PC-3 (cell line): ENCODE measurements around the gene ALDH7A1.

Experiments
- CTCF ChIP-seq: fragments of 300-600 bp; sonication (generic); conservative IDR thresholded peaks from 2 replicates; pipeline ENCODE4 v1.5.1; 2017; ENCODE audit warnings: antibody characterized with exemption, low read depth, mild to moderate bottlenecking, low read length
- EZH2 ChIP-seq: fragments of 300-600 bp; sonication (generic); IDR thresholded peaks from one replicate; pipeline ENCODE4 v1.6.1; 2017; ENCODE audit warnings: antibody characterized with exemption, mild to moderate bottlenecking, low read length; ENCODE audit not compliant: unreplicated experiment
- EZH2phosphoT487 ChIP-seq: fragments of 300-600 bp; sonication (generic); IDR thresholded peaks from 2 replicates; pipeline ENCODE4 v1.6.1; 2018; ENCODE audit warnings: mild to moderate bottlenecking, antibody characterized with exemption, low read length, borderline replicate concordance

GRCh38 chr5:126579716-126580115, 15.3 kb downstream of the ALDH7A1 start:
- TF ChIP-seq CTCF (no peak), EZH2 (no peak), EZH2phosphoT487 (no peak)
